GM12875 (cell line): ENCODE results near the gene VANGL1.

Experiments
- H3K4me3 ChIP-seq: one replicate; pipeline ENCODE4 v1.5.1; 2011; ENCODE audit warnings: low read depth, low read length, control low read depth
- CTCF ChIP-seq: IDR thresholded peaks from 2 replicates; pipeline ENCODE4 v1.5.1; 2011; ENCODE audit warnings: low read depth, mild to moderate bottlenecking, control low read depth, inconsistent platforms, low read length, moderate library complexity, borderline replicate concordance; ENCODE audit not compliant: insufficient read depth

Gene VANGL1

GRCh38 chr1:115650961-115651360, 9.2 kb downstream of the VANGL1 start:
- H3K4me3 ChIP-seq: no peak overlapping the region
- TF ChIP-seq CTCF: no peak

- no peak for TF ChIP-seq CTCF
- no peak overlapping the region for H3K4me3 ChIP-seq
Measured at GRCh38 chr1:115651391-115651790, 9.6 kb downstream of the VANGL1 start.

- no peak overlapping the region for H3K4me3 ChIP-seq
- no peak for TF ChIP-seq CTCF
Measured at GRCh38 chr1:115652236-115652788, 10.5 kb downstream of the VANGL1 start.

- no peak for TF ChIP-seq CTCF
- no peak overlapping the region for H3K4me3 ChIP-seq
Measured at GRCh38 chr1:115654125-115654524, 12.4 kb downstream of the VANGL1 start.

- no peak overlapping the region for H3K4me3 ChIP-seq
- no peak for TF ChIP-seq CTCF
Measured at GRCh38 chr1:115654663-115655305, 13.0 kb downstream of the VANGL1 start.

- no peak overlapping the region for H3K4me3 ChIP-seq
- no peak for TF ChIP-seq CTCF
Measured at GRCh38 chr1:115655306-115655663, 13.5 kb downstream of the VANGL1 start.

GRCh38 chr1:115655916-115656315, 14.1 kb downstream of the VANGL1 start:
- no peak overlapping the region for H3K4me3 ChIP-seq
- no peak for TF ChIP-seq CTCF
